A673 (cell line): ENCODE data around the gene DDX59. TPM values are rescaled to one million over a fixed set of nuclear protein-coding genes. Genes with fewer than 3 reads are reported as not detected.

ENCODE experiments used
- BruUV-seq: library from RNA; stranded (reverse); fragments of 400-500 nt; replicated peaks from 2 replicates; lab custom pipeline; 2021; lab: Mats Ljungman, UMichigan
- CTCF ChIA-PET: fragments of 300-600 bp; sonication (Branson Sonifier 250); formaldehyde crosslinking; loops from one replicate; lab custom pipeline; 2022; ENCODE audit warnings: antibody characterized with exemption; lab: Charles Lee
- POLR2A ChIA-PET: fragments of 300-600 bp; sonication (Branson Sonifier 250); formaldehyde crosslinking; loops from one replicate; lab custom pipeline; 2022; ENCODE audit warnings: antibody characterized with exemption; ENCODE audit not compliant: low non-redundant PET; lab: Charles Lee
- DNase-seq: peaks from one replicate; pipeline ENCODE4 v3.0.0-alpha.2; 2015; ENCODE audit warnings: low spot score
- H3K27ac ChIP-seq: fragments of 200-600 bp; sonication (generic); 2 replicates; pipeline ENCODE4 v1.5.1; 2016; ENCODE audit warnings: mixed run types, low read depth, mild to moderate bottlenecking, mixed read lengths, antibody characterized with exemption, low read length; ENCODE audit not compliant: poor library complexity, severe bottlenecking
- H3K27me3 ChIP-seq: fragments of 200-600 bp; sonication (generic); replicated peaks from 2 replicates; pipeline ENCODE4 v1.6.1; 2017; ENCODE audit warnings: mixed run types, low read depth, mild to moderate bottlenecking, mixed read lengths, antibody characterized with exemption, low read length; ENCODE audit not compliant: insufficient read depth, poor library complexity
- H3K36me3 ChIP-seq: fragments of 200-600 bp; sonication (generic); 2 replicates; pipeline ENCODE4 v1.6.1; 2016; ENCODE audit warnings: mixed run types, mild to moderate bottlenecking, mixed read lengths, antibody characterized with exemption, low read length; ENCODE audit not compliant: insufficient read depth, poor library complexity, severe bottlenecking
- H3K4me1 ChIP-seq: fragments of 200-600 bp; sonication (generic); 2 replicates; pipeline ENCODE4 v1.6.1; 2017; ENCODE audit warnings: mixed run types, mild to moderate bottlenecking, mixed read lengths, antibody characterized with exemption, low read length; ENCODE audit not compliant: insufficient read depth, poor library complexity, severe bottlenecking
- H3K4me3 ChIP-seq: fragments of 200-600 bp; sonication (generic); 2 replicates; pipeline ENCODE4 v1.5.1; 2016; ENCODE audit warnings: low read depth, mixed run types, mild to moderate bottlenecking, mixed read lengths, low read length; ENCODE audit not compliant: poor library complexity, severe bottlenecking
- H3K9me3 ChIP-seq: fragments of 200-600 bp; sonication (generic); 2 replicates; pipeline ENCODE4 v1.6.1; 2016; ENCODE audit warnings: mixed run types, low read depth, mild to moderate bottlenecking, mixed read lengths, antibody characterized with exemption, low read length; ENCODE audit not compliant: poor library complexity, severe bottlenecking
- CTCF ChIP-seq: fragments of 300-800, 200-600 bp; sonication (generic); conservative IDR thresholded peaks from 2 replicates; pipeline ENCODE4 v1.5.1; 2017; ENCODE audit warnings: low read depth, mild to moderate bottlenecking, antibody characterized with exemption, low read length, moderate library complexity, mixed read lengths
- EZH2 ChIP-seq: fragments of 200-600 bp; sonication (generic); IDR thresholded peaks from 2 replicates; pipeline ENCODE4 v1.6.1; 2017; ENCODE audit warnings: borderline replicate concordance, low read depth, mild to moderate bottlenecking, mixed read lengths, antibody characterized with exemption, low read length; ENCODE audit not compliant: poor library complexity, severe bottlenecking
- intact Hi-C: fragments of 100-400 bp; cut with micrococcal nuclease; formaldehyde crosslinking; loops from one replicate; pipeline ENCODE4 v1.10.0; 2022; ENCODE audit not compliant: unreplicated experiment
- total RNA-seq: library from RNA; stranded (reverse); gene quantifications from 2 replicates; pipeline ENCODE4 v1.2.3, GENCODE V29; 2021

Gene DDX59
- total RNA-seq, 1 experiment from 2014 or later: 17.4 TPM

GRCh38 chr1:200670242-200671118, 773 bp upstream of the DDX59 start:
- intact Hi-C loops: loop anchor here (2.0 kb wide), 1 partner anchor 50 kb away; the partner anchor contains the start of gene KIF14
- CTCF ChIA-PET: interaction anchor here (0.5 to 1.5 kb wide), 5 partner anchors 10 to 627 kb away, joined by 3 to 6 read pairs (median 5); no protein-coding TSS in a partner anchor
- DNase-seq: peak; percentile 73
- no peaks in the 10 kb centered on the region for H3K27me3 ChIP-seq
- no peaks in the 10 kb centered on the region for H3K36me3 ChIP-seq
- POLR2A ChIA-PET: interaction anchor here (0.5 to 0.7 kb wide), 4 partner anchors 88 to 557 kb away, joined by 3 to 13 read pairs (median 6); no protein-coding TSS in a partner anchor
- no peaks in the 10 kb centered on the region for H3K9me3 ChIP-seq
- peaks cover 37% of the 10 kb centered on the region for H3K4me1 ChIP-seq
- peak overlapping the region; percentile 69 for H3K4me3 ChIP-seq
- no peak for TF ChIP-seq CTCF
- TF ChIP-seq EZH2: no peak
- peak overlapping the region; percentile 99 for H3K27ac ChIP-seq
- TSS peak; percentile 77 for BruUV-seq

- H3K36me3 ChIP-seq: peaks cover 6% of the 10 kb centered on the region
- H3K27ac ChIP-seq: peak overlapping the region; percentile 99
- no peak for TF ChIP-seq CTCF
- no peak for TF ChIP-seq EZH2
- H3K27me3 ChIP-seq: no peaks in the 10 kb centered on the region
- TSS peak; percentile 78 for BruUV-seq
- intact Hi-C loops: no loop called here
- no peaks in the 10 kb centered on the region for H3K9me3 ChIP-seq
- ChIA-PET CTCF (interaction anchor here (0.5 to 1.2 kb wide), 3 partner anchors 47 to 213 kb away, joined by 4 to 5 read pairs (median 5); no protein-coding TSS in a partner anchor), POLR2A (interaction anchor here (0.5 to 0.8 kb wide), 4 partner anchors 14 to 490 kb away, joined by 3 to 14 read pairs (median 4); no protein-coding TSS in a partner anchor)
- DNase-seq: no peak
- H3K4me3 ChIP-seq: peak overlapping the region; percentile 69
- peaks cover 24% of the 10 kb centered on the region for H3K4me1 ChIP-seq
These were observed 993 bp downstream of the DDX59 start for GRCh38 chr1:200668514-200669313.

- TF ChIP-seq CTCF: no peak
- TF ChIP-seq EZH2: no peak
- H3K27me3 ChIP-seq: no peaks in the 10 kb centered on the region
- no TSS peak for BruUV-seq
- H3K27ac ChIP-seq: peak overlapping the region; percentile 33
- no peaks in the 10 kb centered on the region for H3K9me3 ChIP-seq
- no peak overlapping the region for H3K4me3 ChIP-seq
- intact Hi-C loops: no loop called here
- H3K4me1 ChIP-seq: peaks cover 23% of the 10 kb centered on the region
- POLR2A ChIA-PET: no interaction called here
- H3K36me3 ChIP-seq: peaks cover 7% of the 10 kb centered on the region
- CTCF ChIA-PET: no interaction called here
- no peak for DNase-seq
These were observed 3.4 kb downstream of the DDX59 start for GRCh38 chr1:200666309-200666708.
